ENCODE data around the gene HHEX. TPM values are rescaled to one million over a fixed set of nuclear protein-coding genes. Genes with fewer than 3 reads are reported as not detected.

The HHEX gene
- total and polyA plus RNA-seq, 2 of the 4 experiments (the other 2 are of a cell fraction) = 2.3 to 7.7 TPM

GRCh38 chr10:92699193-92699517, 9.4 kb downstream of the HHEX start:
- Histone ChIP-seq H4K8ac (ENCODE audit: low read depth in 2 of 2, low read length in 2 of 2) (peak overlapping the region; percentile 94 to 98), H2BK15ac (ENCODE audit: low read depth, low read length) (peak overlapping the region; percentile 96; the same call in 2 of the 3 replicates), H2BK120ac (ENCODE audit: low read depth, low read length) (peak overlapping the region; percentile 90), H3K18ac (ENCODE audit: low read depth, low read length) (peak overlapping the region; percentile 87), H2AFZ (replicated peaks; ENCODE audit: low read length, poor library complexity) (peak overlapping the region; percentile 99), H3K14ac (replicated peaks; ENCODE audit: low read depth, low read length) (peak overlapping the region; percentile 66), H3K27ac (ENCODE audit: insufficient read depth, low read length) (peak overlapping the region; percentile 76), H3K9ac (ENCODE audit: low read depth, low read length) (peak overlapping the region; percentile 79), H2BK5ac (ENCODE audit: low read depth, low read length, poor library complexity, severe bottlenecking) (peak overlapping the region; percentile 66), H3K4me1 (ENCODE audit: control insufficient read depth, insufficient read depth, low read length) (peaks cover 21% of the 10 kb centered on the region), H3K4me2 (ENCODE audit: low read depth, low read length) (peak overlapping the region; percentile 94), H4K91ac (ENCODE audit: insufficient read depth, low read depth, low read length) (peak overlapping the region; percentile 95), H3K56ac (ENCODE audit: extremely low read depth, insufficient read depth, low read length) (peak overlapping the region; percentile 67; the same call in 1 of the 2 replicates), H4K20me1 (ENCODE audit: insufficient read depth, low read length) (no peaks in the 10 kb centered on the region), H3K36me3 (ENCODE audit: control insufficient read depth, insufficient read depth, low read length) (0 out of 2 replicates have a peak, but pooled peaks cover 2% of the 10 kb centered on the region), H3K27me3 (ENCODE audit: control insufficient read depth, insufficient read depth, low read length) (no peaks in the 10 kb centered on the region), H3K79me1 (ENCODE audit: low read depth in 1 of 2, low read length in 2 of 2) (peaks cover 0 to 24% of the 10 kb centered on the region in 2 experiments; a peak in 1 of 4 replicates), H4K5ac (ENCODE audit: low read depth, low read length) (peak overlapping the region; percentile 99), H3K9me3 (ENCODE audit: control insufficient read depth, insufficient read depth, low read length) (no peaks in the 10 kb centered on the region), H3K9me1 (ENCODE audit: insufficient read depth, low read length) (peaks cover 3% of the 10 kb centered on the region; the same call in 1 of the 2 replicates), H2BK20ac (ENCODE audit: low read depth, low read length) (peak overlapping the region; percentile 74), H2AK5ac (ENCODE audit: low read depth, low read length) (peak overlapping the region; percentile 60), H3K4me3 (ENCODE audit: insufficient read depth, low read depth, low read length) (peak overlapping the region; percentile 40), H2AK9ac (replicated peaks; ENCODE audit: low read depth, low read length, poor library complexity) (peak overlapping the region; percentile 93), H3K23ac (ENCODE audit: low read depth, low read length) (peak overlapping the region; percentile 85), H3K4ac (ENCODE audit: low read depth, low read length) (peak overlapping the region; percentile 86)
- CTCF ChIA-PET = interaction anchor here (0.6 kb wide), 1 partner anchor 243 kb away, joined by 3 read pairs; no protein-coding TSS in a partner anchor
- BruUV-seq (replicated peaks) = no TSS peak
- intact Hi-C loops (cut with micrococcal nuclease) (no loop called here), dilution Hi-C loops (cut with HindIII; ENCODE audit: low sequenced_read_pairs, unreplicated experiment) (no loop called here), in situ Hi-C loops (cut with MboI; ENCODE audit: low sequenced_read_pairs) (no loop called here)
- TF ChIP-seq MAFK (IDR thresholded peaks at IDR 0.05; ENCODE audit: low read depth, low read length) (no peak), POLR2A (IDR thresholded peaks at IDR 0.05; ENCODE audit: low read depth, low read length) (no peak)
- DNase-seq (no peak), ATAC-seq (ENCODE audit: low read depth) (no peak)
- POLR2A ChIA-PET (ENCODE audit: unreplicated experiment) = no interaction called here
- whole genome bisulfite sequencing, 2 experiments (ENCODE audit: extremely low coverage in 2 of 2, insufficient read length in 1 of 2) = no CpG with 5 or more reads among the region's 3 CpGs
